K562 (cell line): Measurements from ENCODE around the gene ZNF343. TPM values are rescaled to one million over a fixed set of nuclear protein-coding genes. Genes with fewer than 3 reads are reported as not detected.

Source experiments
- ATAC-seq: fragments of 200-7000 bp; cut with Tn5 transposase; 3 replicates; pipeline ENCODE4 v1.9.1; 2020; ENCODE audit warnings: moderate library complexity
- BruUV-seq: library from RNA; stranded (reverse); fragments of 400-500 nt; replicated peaks from 2 replicates; lab custom pipeline; 2021; lab: Mats Ljungman, UMichigan
- CTCF ChIA-PET: fragments of 300-600 bp; formaldehyde crosslinking; extraction: SDS; loops from one replicate; lab custom pipeline; 2021; ENCODE audit warnings: low intra/inter-chr PET ratio; lab: Yijun Ruan, JAX
- POLR2A ChIA-PET: fragments of 300-600, 350-650 bp; sonication (Branson Sonifier 250); formaldehyde crosslinking; extraction: SDS; loops from one replicate; lab custom pipeline; 2021; ENCODE audit warnings: antibody characterized with exemption, inconsistent platforms; lab: Yijun Ruan, JAX
- DNase-seq, 4 experiments: peaks; one replicate each; pipeline versions ENCODE4 v3.0.0 to v3.0.0-alpha.2; 2011 to 2018; ENCODE audit warnings: low spot score in 3 of 4, mixed read lengths in 3 of 4; ENCODE audit errors: extremely low read depth in 1 of 4
- FAIRE-seq: peaks from 2 replicates; lab custom pipeline; 2011; peaks lifted over from hg19 to GRCh38; lab: Jason Lieb, UNC
- H2AFZ ChIP-seq: 2 replicates; pipeline ENCODE4 v1.6.0; 2011; ENCODE audit warnings: low read depth, low read length, control low read depth, inconsistent platforms
- H3K27ac ChIP-seq: fragments of 200-600 bp; 3 replicates; pipeline ENCODE4 v1.8.0; 2011; ENCODE audit warnings: low read depth, mild to moderate bottlenecking, control low read depth, inconsistent platforms, low read length, moderate library complexity, mixed read lengths; ENCODE audit errors: extremely low read depth
- H3K27me3 ChIP-seq, 2 experiments: fragments of 300-600 bp in 1 of 2; 2 replicates in 1 of 2; 3 replicates in 1 of 2; pipeline versions ENCODE4 v1.6.0 to v1.8.0; 2011; ENCODE audit warnings: inconsistent platforms in 2 of 2, low read length in 2 of 2, mild to moderate bottlenecking in 1 of 2, mixed read lengths in 1 of 2, moderate library complexity in 1 of 2; ENCODE audit not compliant: control insufficient read depth in 2 of 2, insufficient read depth in 2 of 2
- H3K36me3 ChIP-seq: fragments of 300-600 bp; 3 replicates; pipeline ENCODE4 v1.8.0; 2011; ENCODE audit warnings: mild to moderate bottlenecking, low read length, inconsistent platforms; ENCODE audit not compliant: control insufficient read depth, insufficient read depth
- H3K4me1 ChIP-seq, 2 experiments: fragments of 200-600 bp in 1 of 2; replicated peaks in 1 of 2; 2 replicates in 1 of 2; 3 replicates in 1 of 2; pipeline versions ENCODE4 v1.5.1 to v1.8.0; 2011; ENCODE audit warnings: inconsistent platforms in 2 of 2, low read length in 2 of 2, mild to moderate bottlenecking in 1 of 2, mixed read lengths in 1 of 2, moderate library complexity in 1 of 2; ENCODE audit not compliant: control insufficient read depth in 2 of 2, insufficient read depth in 2 of 2
- H3K4me2 ChIP-seq: 2 replicates; pipeline ENCODE4 v1.6.1; 2011; ENCODE audit warnings: low read length, control low read depth, inconsistent platforms, mixed read lengths; ENCODE audit not compliant: insufficient read depth
- H3K4me3 ChIP-seq: fragments of 200-600 bp; sonication (generic), shearing (Covaris generic); 2 replicates; pipeline ENCODE4 v1.5.1; 2016; ENCODE audit warnings: control low read depth, inconsistent platforms
- H3K79me2 ChIP-seq: fragments of 200-600 bp; 3 replicates; pipeline ENCODE4 v1.8.0; 2011; ENCODE audit warnings: low read length, inconsistent platforms; ENCODE audit not compliant: control insufficient read depth, insufficient read depth
- H3K9ac ChIP-seq, 2 experiments: 2 replicates each; pipeline versions ENCODE4 v1.6.0 to v1.6.1; 2011; ENCODE audit warnings: low read depth in 2 of 2, low read length in 2 of 2, control low read depth in 1 of 2, inconsistent platforms in 1 of 2, mild to moderate bottlenecking in 1 of 2, mixed read lengths in 1 of 2; ENCODE audit not compliant: insufficient read depth in 1 of 2
- H3K9me1 ChIP-seq: one replicate; pipeline ENCODE4 v1.6.0; 2011; ENCODE audit warnings: inconsistent platforms, mild to moderate bottlenecking, low read length, moderate library complexity; ENCODE audit not compliant: control insufficient read depth, insufficient read depth
- H3K9me3 ChIP-seq: replicated peaks from 2 replicates; pipeline ENCODE4 v1.5.1; 2011; ENCODE audit warnings: low read depth, low read length, inconsistent platforms; ENCODE audit not compliant: control insufficient read depth, insufficient read depth
- H4K20me1 ChIP-seq: replicated peaks from 2 replicates; pipeline ENCODE4 v1.6.1; 2011; ENCODE audit warnings: low read length, inconsistent platforms, mixed read lengths; ENCODE audit not compliant: control insufficient read depth, insufficient read depth
- CHD1 ChIP-seq: fragments of 200-600 bp; sonication (generic); IDR thresholded peaks from one replicate; pipeline ENCODE4 v1.6.1; 2012; ENCODE audit warnings: mild to moderate bottlenecking, moderate library complexity, low read length, inconsistent platforms
- WGBS: fragments of 100-300 bp; shearing (Covaris generic); methylation state at CpG from one replicate; pipeline ENCODE4 v1.1.6; 2016; ENCODE audit warnings: low coverage, mixed read lengths; ENCODE audit not compliant: insufficient coverage; ENCODE audit errors: missing lambda C conversion rate; 5-methylcytosine and 5-hydroxymethylcytosine counted together
- in situ Hi-C: fragments of 300-500 bp; cut with MboI; formaldehyde crosslinking; loops from 4 replicates; pipeline ENCODE4 v1.15.0; 2018; ENCODE audit warnings: inconsistent platforms, mixed read lengths
- intact Hi-C: fragments of 100-400 bp; cut with micrococcal nuclease; formaldehyde crosslinking; loops from 2 replicates; pipeline ENCODE4 v1.14.2; 2022
- polyA plus RNA-seq, 8 experiments: library from polyadenylated mRNA; depleted of rRNA in 4 of 8; stranded (reverse) in 5 of 8; unstranded in 3 of 8; fragments of >200 nt; fragmentation: Nextera tagmentation in 2 of 8; fragmentation: Illumina TruSeq in 1 of 8; extraction: Ambion mirVana in 2 of 8; extraction: Trizol in 1 of 8; gene quantifications; 2 replicates each; pipeline versions ENCODE4 v1.2.1 to v1.2.3, GENCODE V29; 2011 to 2014; ENCODE audit warnings: inconsistent platforms in 1 of 8, missing spikeins in 1 of 8
- total RNA-seq, 7 experiments: library from RNA; depleted of rRNA in 6 of 7; stranded (reverse); fragments of >200 nt in 6 of 7; fragmentation: Illumina TruSeq in 2 of 7; extraction: Trizol in 2 of 7; gene quantifications; 2 replicates each; pipeline versions ENCODE4 v1.2.1 to v1.2.3, GENCODE V29; 2011 to 2021; ENCODE audit warnings: low replicate concordance in 1 of 7
- TF ChIP-seq, protein P1 (sequence below): fragments of 200-800 bp; sonication (Bioruptor generic); IDR thresholded peaks from 2 replicates; pipeline ENCODE4 v1.6.1; 2016; ENCODE audit warnings: missing genetic modification characterization, missing compliant biosample characterization
- TF ChIP-seq, protein P2 (sequence below): fragments of 250-450 bp; sonication (Bioruptor Pico); IDR thresholded peaks from 2 replicates; pipeline ENCODE4 v1.5.0; 2021

The ZNF343 gene
- total and polyA plus RNA-seq, 9 of the 15 experiments (the other 6 are each of a cell fraction or from before 2014, with no cell fraction given) = 1.4 to 9.8 (median 6.4) TPM

DNA sequence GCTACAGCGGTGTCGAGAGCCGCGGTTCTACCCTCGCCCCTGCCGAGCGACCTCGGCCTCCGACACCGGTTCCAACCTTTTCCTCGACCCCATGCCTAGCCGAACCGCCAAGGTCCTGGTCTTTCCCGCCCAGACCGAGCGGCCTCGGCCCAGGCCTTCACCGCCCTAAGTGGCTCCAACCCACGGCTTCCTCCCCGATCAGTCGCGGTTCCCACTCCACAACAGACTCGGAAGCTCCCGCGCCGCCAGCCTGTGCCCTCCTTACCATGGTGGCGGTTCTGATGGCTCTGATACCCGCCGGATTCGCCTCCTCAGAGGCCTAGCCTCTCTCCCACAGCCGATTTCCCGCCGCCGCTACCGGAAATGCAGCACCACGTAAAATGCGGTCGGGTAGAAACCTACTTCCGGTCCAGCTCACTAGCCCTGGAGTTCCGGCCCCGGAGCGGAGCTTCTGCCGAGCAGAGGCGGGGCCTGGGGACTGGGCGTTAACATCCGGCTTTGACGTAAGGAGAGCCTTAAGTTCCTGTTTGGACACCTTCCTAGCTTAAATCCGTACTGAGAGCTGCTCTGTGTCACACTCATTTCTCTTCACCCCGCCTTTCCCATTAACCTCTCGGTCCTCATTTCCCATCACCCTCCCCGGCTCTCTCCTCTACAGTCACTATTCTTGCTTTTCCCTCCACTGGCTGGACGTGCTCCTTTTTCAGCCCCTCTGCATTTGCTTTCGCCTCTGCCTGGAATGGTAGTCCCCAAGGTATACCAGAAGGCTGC is 38.1 kb downstream of the ZNF343 start, which contains the start of gene SNRPB (continued):
- TF ChIP-seq, protein P1, sequence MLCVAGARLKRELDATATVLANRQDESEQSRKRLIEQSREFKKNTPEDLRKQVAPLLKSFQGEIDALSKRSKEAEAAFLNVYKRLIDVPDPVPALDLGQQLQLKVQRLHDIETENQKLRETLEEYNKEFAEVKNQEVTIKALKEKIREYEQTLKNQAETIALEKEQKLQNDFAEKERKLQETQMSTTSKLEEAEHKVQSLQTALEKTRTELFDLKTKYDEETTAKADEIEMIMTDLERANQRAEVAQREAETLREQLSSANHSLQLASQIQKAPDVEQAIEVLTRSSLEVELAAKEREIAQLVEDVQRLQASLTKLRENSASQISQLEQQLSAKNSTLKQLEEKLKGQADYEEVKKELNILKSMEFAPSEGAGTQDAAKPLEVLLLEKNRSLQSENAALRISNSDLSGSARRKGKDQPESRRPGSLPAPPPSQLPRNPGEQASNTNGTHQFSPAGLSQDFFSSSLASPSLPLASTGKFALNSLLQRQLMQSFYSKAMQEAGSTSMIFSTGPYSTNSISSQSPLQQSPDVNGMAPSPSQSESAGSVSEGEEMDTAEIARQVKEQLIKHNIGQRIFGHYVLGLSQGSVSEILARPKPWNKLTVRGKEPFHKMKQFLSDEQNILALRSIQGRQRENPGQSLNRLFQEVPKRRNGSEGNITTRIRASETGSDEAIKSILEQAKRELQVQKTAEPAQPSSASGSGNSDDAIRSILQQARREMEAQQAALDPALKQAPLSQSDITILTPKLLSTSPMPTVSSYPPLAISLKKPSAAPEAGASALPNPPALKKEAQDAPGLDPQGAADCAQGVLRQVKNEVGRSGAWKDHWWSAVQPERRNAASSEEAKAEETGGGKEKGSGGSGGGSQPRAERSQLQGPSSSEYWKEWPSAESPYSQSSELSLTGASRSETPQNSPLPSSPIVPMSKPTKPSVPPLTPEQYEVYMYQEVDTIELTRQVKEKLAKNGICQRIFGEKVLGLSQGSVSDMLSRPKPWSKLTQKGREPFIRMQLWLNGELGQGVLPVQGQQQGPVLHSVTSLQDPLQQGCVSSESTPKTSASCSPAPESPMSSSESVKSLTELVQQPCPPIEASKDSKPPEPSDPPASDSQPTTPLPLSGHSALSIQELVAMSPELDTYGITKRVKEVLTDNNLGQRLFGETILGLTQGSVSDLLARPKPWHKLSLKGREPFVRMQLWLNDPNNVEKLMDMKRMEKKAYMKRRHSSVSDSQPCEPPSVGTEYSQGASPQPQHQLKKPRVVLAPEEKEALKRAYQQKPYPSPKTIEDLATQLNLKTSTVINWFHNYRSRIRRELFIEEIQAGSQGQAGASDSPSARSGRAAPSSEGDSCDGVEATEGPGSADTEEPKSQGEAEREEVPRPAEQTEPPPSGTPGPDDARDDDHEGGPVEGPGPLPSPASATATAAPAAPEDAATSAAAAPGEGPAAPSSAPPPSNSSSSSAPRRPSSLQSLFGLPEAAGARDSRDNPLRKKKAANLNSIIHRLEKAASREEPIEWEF (CRISPR knock-in tag) = no peak

DNA sequence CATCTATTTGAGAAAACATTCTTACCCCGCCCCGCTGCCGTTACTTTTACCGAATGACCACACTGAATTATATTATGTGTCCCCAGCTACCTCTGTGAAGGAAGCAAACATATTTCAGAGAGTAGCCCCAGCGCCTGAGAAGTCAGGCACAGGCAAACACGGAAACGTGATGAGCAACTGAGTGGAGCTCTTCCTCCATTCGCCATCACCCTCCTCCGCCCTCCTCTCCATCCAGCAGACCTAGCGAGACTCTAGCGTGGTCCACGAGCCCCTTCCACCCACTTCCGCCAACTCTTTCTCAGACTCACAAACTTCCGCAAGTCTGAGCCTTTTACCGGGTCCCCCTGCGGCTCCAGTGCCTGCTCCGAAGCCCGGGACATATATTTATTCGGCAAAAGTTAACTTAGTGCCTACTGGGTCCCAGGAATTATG is 38.7 kb downstream of the ZNF343 start:
- H3K9me1 ChIP-seq = peaks cover 6% of the 10 kb centered on the region
- H3K27ac ChIP-seq = peak overlapping the region; percentile 97
- 0% methylated on average over 15 of the region's 19 CpGs for WGBS
- peaks cover 52% of the 10 kb centered on the region for H3K79me2 ChIP-seq
- no peaks in the 10 kb centered on the region for H3K9me3 ChIP-seq
- FAIRE-seq = peak; percentile 71
- peak overlapping the region; percentile 100 for H3K9ac ChIP-seq
- intact Hi-C loops = loop anchor here (1.0 to 5.0 kb wide), 2 partner anchors 53 to 182 kb away; partner anchors contain the start of gene NOP56
- ChIA-PET POLR2A (interaction anchor here (0.6 to 2.8 kb wide), 15 partner anchors 9 to 558 kb away, joined by 3 to 23 read pairs (median 6); partner anchors contain the start of genes NOP56 and ZNF343), CTCF (no interaction called here)
- no peaks in the 10 kb centered on the region for H3K27me3 ChIP-seq
- in situ Hi-C loops = loop anchor here (5.0 to 10.0 kb wide), 2 partner anchors 52 to 175 kb away; no protein-coding TSS in a partner anchor
- DNase-seq = peak; percentile 40 to 59 (median 50)
- peak overlapping the region; percentile 98 for H3K4me3 ChIP-seq
- peaks cover 48% of the 10 kb centered on the region for H3K36me3 ChIP-seq
- TF ChIP-seq CHD1 = peak; percentile 60
- TF ChIP-seq, protein P2, sequence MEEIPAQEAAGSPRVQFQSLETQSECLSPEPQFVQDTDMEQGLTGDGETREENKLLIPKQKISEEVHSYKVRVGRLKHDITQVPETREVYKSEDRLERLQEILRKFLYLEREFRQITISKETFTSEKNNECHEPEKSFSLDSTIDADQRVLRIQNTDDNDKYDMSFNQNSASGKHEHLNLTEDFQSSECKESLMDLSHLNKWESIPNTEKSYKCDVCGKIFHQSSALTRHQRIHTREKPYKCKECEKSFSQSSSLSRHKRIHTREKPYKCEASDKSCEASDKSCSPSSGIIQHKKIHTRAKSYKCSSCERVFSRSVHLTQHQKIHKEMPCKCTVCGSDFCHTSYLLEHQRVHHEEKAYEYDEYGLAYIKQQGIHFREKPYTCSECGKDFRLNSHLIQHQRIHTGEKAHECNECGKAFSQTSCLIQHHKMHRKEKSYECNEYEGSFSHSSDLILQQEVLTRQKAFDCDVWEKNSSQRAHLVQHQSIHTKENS (CRISPR knock-in tag) = no peak
- H3K4me1 ChIP-seq = peaks cover 6 to 7% of the 10 kb centered on the region in 2 experiments; a peak in 4 of 5 replicates
- no TSS peak for BruUV-seq
- peak; percentile 78 for ATAC-seq
- peak overlapping the region; percentile 81; the same call in 1 of the 2 replicates for H2AFZ ChIP-seq
- peak overlapping the region; percentile 97 for H3K4me2 ChIP-seq
- peaks cover 35% of the 10 kb centered on the region for H4K20me1 ChIP-seq
